Upper lobe of left lung (tissue), 4 donors: ENCODE results near the gene SELENON.

ENCODE experiments used
- EP300 ChIP-seq, 4 donors: sonication (generic); formaldehyde crosslinking; IDR thresholded peaks; one replicate each; pipeline ENCODE4 v1.5.1; 2017; ENCODE audit warnings: antibody characterized with exemption in 4 of 4, control low read depth in 2 of 4
- POLR2A ChIP-seq, 4 donors: fragments of 450-650 bp; IDR thresholded peaks; one replicate each; pipeline ENCODE4 v1.5.1; 2016 to 2017; ENCODE audit warnings: antibody characterized with exemption in 4 of 4, mild to moderate bottlenecking in 2 of 4
- POLR2AphosphoS5 ChIP-seq, 2 donors: sonication (generic); formaldehyde crosslinking; IDR thresholded peaks; one replicate each; pipeline ENCODE4 v1.5.1; 2017; ENCODE audit warnings: antibody characterized with exemption in 2 of 2
- TF ChIP-seq, protein P1 (sequence below), 6 experiments: fragments of 450-650 bp in 4 of 6; fragments of 200-600 bp in 2 of 6; sonication (generic) in 2 of 6; IDR thresholded peaks; one replicate each; pipeline ENCODE4 v1.5.1; 2016 to 2019; ENCODE audit warnings: antibody characterized with exemption in 6 of 6

DNA sequence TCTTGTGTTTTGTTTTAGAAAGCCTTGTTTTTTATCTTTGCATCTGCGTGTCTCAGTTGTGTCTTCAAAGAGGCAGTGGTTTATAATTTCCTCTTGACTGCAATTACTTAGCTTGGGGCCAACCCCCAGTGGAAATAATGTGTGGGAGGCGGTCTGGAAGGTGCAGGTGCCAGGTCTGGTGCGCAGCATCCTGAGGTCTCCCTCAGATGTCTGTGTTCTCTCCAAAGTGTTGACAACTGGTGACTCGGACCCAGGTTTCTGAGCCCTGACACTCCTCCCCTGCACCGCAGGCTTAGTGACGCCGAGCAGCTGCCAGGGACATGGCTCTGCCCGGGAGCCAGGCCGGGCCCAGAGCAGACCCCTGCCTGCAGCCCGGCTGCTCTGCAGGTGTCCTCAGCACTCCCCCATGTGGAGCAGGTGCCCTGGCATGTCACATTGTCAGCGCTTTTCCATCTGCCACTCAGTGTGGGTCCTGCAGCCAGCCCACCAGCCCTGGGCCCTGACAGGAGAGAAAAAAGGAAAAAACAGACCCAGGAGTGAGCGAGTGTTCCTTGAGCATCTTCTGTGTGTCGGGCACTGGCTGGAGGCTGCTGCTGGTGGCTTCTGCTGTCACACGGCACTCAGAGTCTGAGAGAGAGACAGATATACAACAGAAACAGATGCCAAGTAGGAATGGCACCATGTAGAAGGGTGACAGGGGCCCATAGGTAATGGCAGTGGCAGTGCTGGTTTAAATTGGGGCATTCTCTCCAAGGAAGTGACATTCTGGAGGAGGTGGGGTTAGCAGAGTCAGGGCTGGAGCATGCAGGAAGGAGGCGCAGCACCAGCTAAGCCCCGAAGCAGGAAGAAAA, 24.8 kb upstream of the SELENON start:
- TF ChIP-seq, protein P1, sequence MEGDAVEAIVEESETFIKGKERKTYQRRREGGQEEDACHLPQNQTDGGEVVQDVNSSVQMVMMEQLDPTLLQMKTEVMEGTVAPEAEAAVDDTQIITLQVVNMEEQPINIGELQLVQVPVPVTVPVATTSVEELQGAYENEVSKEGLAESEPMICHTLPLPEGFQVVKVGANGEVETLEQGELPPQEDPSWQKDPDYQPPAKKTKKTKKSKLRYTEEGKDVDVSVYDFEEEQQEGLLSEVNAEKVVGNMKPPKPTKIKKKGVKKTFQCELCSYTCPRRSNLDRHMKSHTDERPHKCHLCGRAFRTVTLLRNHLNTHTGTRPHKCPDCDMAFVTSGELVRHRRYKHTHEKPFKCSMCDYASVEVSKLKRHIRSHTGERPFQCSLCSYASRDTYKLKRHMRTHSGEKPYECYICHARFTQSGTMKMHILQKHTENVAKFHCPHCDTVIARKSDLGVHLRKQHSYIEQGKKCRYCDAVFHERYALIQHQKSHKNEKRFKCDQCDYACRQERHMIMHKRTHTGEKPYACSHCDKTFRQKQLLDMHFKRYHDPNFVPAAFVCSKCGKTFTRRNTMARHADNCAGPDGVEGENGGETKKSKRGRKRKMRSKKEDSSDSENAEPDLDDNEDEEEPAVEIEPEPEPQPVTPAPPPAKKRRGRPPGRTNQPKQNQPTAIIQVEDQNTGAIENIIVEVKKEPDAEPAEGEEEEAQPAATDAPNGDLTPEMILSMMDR (IDR thresholded peaks at IDR 0.05), result no peak
- TF ChIP-seq POLR2AphosphoS5 (IDR thresholded peaks at IDR 0.05), result no peak
- no peak for TF ChIP-seq EP300 (IDR thresholded peaks at IDR 0.05)
- TF ChIP-seq POLR2A (IDR thresholded peaks at IDR 0.05), result no peak
